H1 (cell line): ENCODE data around the gene CASS4.

ENCODE experiments used
- BACH1 ChIP-seq: IDR thresholded peaks from 2 replicates; pipeline ENCODE4 v1.6.1; 2012; ENCODE audit warnings: low read length, improper control_type of control experiment
- CBX5 ChIP-seq: fragments of 300-800, 300-1000 bp; sonication (generic); IDR thresholded peaks from 2 replicates; pipeline ENCODE4 v1.7.1; 2016; ENCODE audit warnings: antibody characterized with exemption, low read length, low read depth
- POLR2AphosphoS5 ChIP-seq: IDR thresholded peaks from 2 replicates; pipeline ENCODE4 v1.6.1; 2011; ENCODE audit warnings: low read depth, low read length
- TAF1 ChIP-seq: IDR thresholded peaks from 2 replicates; pipeline ENCODE4 v1.6.1; 2011; ENCODE audit warnings: mild to moderate bottlenecking, low read depth, low read length
- TBP ChIP-seq: IDR thresholded peaks from 2 replicates; pipeline ENCODE4 v1.6.1; 2011; ENCODE audit warnings: low read depth, low read length, improper control_type of control experiment
- TF ChIP-seq, protein P1 (sequence below), 3 experiments: IDR thresholded peaks; 1 replicate in 2 of 3; 2 replicates in 1 of 3; pipeline versions ENCODE4 v1.5.1 to v1.6.1; 2011; ENCODE audit warnings: low read length in 3 of 3, mild to moderate bottlenecking in 3 of 3, inconsistent platforms in 2 of 3, low read depth in 1 of 3, moderate library complexity in 1 of 3; ENCODE audit not compliant: insufficient read depth in 1 of 3; ENCODE audit errors: control extremely low read depth in 1 of 3
- TF ChIP-seq, protein P2 (sequence below): IDR thresholded peaks from 2 replicates; pipeline ENCODE4 v1.6.1; 2012; ENCODE audit warnings: inconsistent platforms

DNA sequence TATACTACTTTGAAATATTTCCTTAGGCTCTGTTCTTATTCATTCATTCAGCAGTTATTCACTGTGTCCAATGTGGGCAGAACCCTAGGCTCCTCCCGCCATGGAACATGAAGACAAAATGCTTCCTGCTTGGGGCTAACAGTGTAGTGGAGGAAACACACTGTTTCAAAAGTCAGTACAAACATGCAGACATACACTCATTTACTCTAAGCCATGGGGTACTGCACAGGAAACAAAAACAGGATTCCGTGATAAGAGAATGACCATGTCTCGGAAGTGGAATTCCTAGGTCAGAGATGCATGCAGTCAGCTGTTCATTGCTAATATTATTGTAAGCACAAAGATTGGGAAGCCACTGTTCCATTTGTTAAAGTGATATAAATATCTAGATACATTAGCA lies 94.0 kb downstream of the CASS4 start:
- TF ChIP-seq TBP (no peak), CBX5 (no peak), TAF1 (no peak), BACH1 (no peak), POLR2AphosphoS5 (no peak)
- TF ChIP-seq, protein P1, sequence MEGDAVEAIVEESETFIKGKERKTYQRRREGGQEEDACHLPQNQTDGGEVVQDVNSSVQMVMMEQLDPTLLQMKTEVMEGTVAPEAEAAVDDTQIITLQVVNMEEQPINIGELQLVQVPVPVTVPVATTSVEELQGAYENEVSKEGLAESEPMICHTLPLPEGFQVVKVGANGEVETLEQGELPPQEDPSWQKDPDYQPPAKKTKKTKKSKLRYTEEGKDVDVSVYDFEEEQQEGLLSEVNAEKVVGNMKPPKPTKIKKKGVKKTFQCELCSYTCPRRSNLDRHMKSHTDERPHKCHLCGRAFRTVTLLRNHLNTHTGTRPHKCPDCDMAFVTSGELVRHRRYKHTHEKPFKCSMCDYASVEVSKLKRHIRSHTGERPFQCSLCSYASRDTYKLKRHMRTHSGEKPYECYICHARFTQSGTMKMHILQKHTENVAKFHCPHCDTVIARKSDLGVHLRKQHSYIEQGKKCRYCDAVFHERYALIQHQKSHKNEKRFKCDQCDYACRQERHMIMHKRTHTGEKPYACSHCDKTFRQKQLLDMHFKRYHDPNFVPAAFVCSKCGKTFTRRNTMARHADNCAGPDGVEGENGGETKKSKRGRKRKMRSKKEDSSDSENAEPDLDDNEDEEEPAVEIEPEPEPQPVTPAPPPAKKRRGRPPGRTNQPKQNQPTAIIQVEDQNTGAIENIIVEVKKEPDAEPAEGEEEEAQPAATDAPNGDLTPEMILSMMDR (IDR thresholded peaks at IDR 0.05; ENCODE audit: control extremely low read depth in 1 of 3, insufficient read depth in 1 of 3, low read depth in 1 of 3, low read length in 3 of 3) = no peak
- TF ChIP-seq, protein P2, sequence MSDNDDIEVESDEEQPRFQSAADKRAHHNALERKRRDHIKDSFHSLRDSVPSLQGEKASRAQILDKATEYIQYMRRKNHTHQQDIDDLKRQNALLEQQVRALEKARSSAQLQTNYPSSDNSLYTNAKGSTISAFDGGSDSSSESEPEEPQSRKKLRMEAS = no peak
